Stimulated activated naive CD8-positive, alpha-beta T cell treated with anti-CD3 and anti-CD28 coated beads, Interleukin-15, Interleukin-2, amounts not matched to agents 100 ng/mL and 50 ng/mL, for 24 hours (primary cell): ENCODE measurements around the gene CA6.
"Not testable (repeated sequence)": the region's sequence is repeated elsewhere in the genome, so short reads cannot be mapped to it uniquely, and the experiment has no call there.

ENCODE experiments used
- H3K27ac Mint-ChIP-seq: one replicate; pipeline ENCODE4 v1.8.0; 2021; ENCODE audit warnings: mild to moderate bottlenecking, mixed read lengths
- H3K27me3 Mint-ChIP-seq: one replicate; pipeline ENCODE4 v1.8.0; 2021; ENCODE audit warnings: mixed read lengths
- H3K36me3 Mint-ChIP-seq: one replicate; pipeline ENCODE4 v1.8.0; 2021; ENCODE audit warnings: low read depth, mixed read lengths
- H3K4me1 Mint-ChIP-seq: one replicate; pipeline ENCODE4 v1.8.0; 2021; ENCODE audit warnings: low read depth, mixed read lengths
- H3K4me3 Mint-ChIP-seq: one replicate; pipeline ENCODE4 v1.8.0; 2021; ENCODE audit warnings: mild to moderate bottlenecking, mixed read lengths
- H3K9me3 Mint-ChIP-seq: one replicate; pipeline ENCODE4 v1.8.0; 2021; ENCODE audit warnings: mixed read lengths

Gene CA6

GRCh38 chr1:8945568-8945967 lies at the start of gene CA6:
Gene CA6 (plus strand): TSS chr1:8945868. CDS start chr1:8945887, 19 bp downstream.
- Mint-ChIP-seq H3K4me3 (peak within 1 kb of the TSS; percentile 58), H3K4me1 (peaks cover 82% of the 10 kb centered on the region), H3K9me3 (no peaks in the 10 kb centered on the region), H3K27me3 (no peaks in the 10 kb centered on the region), H3K36me3 (no peaks in the 10 kb centered on the region), H3K27ac (peak within 1 kb of the TSS; percentile 99)

GRCh38 chr1:8896775-8897174 lies 48.9 kb upstream of the CA6 start:
- Mint-ChIP-seq H3K4me1 (peaks cover 44% of the 10 kb centered on the region), H3K36me3 (peaks cover 14% of the 10 kb centered on the region)
- H3K27ac Mint-ChIP-seq, H3K27me3 Mint-ChIP-seq, H3K9me3 Mint-ChIP-seq, H3K4me3 Mint-ChIP-seq: not testable (repeated sequence)

GRCh38 chr1:8897505-8897904 lies 48.2 kb upstream of the CA6 start:
- peaks cover 14% of the 10 kb centered on the region for H3K36me3 Mint-ChIP-seq
- not testable (repeated sequence) for H3K4me3 Mint-ChIP-seq, H3K27ac Mint-ChIP-seq, H3K27me3 Mint-ChIP-seq, H3K9me3 Mint-ChIP-seq
- peaks cover 48% of the 10 kb centered on the region for H3K4me1 Mint-ChIP-seq

GRCh38 chr1:8898418-8898817 lies 47.2 kb upstream of the CA6 start:
- not testable (repeated sequence) for H3K27me3 Mint-ChIP-seq
- Mint-ChIP-seq H3K4me1 (peaks cover 57% of the 10 kb centered on the region), H3K27ac (peak overlapping the region; percentile 97)

GRCh38 chr1:8899046-8899445 lies 46.6 kb upstream of the CA6 start:
- peak overlapping the region; percentile 97 for H3K27ac Mint-ChIP-seq
- peaks cover 57% of the 10 kb centered on the region for H3K4me1 Mint-ChIP-seq
- H3K9me3 Mint-ChIP-seq = peaks cover 5% of the 10 kb centered on the region
- no peaks in the 10 kb centered on the region for H3K27me3 Mint-ChIP-seq
- H3K4me3 Mint-ChIP-seq = no peak overlapping the region
- peaks cover 14% of the 10 kb centered on the region for H3K36me3 Mint-ChIP-seq

More at GRCh38 chr1:8898418-8898817, 47.2 kb upstream of the CA6 start:
- H3K9me3 Mint-ChIP-seq, H3K4me3 Mint-ChIP-seq: not testable (repeated sequence)
- H3K36me3 Mint-ChIP-seq = peaks cover 14% of the 10 kb centered on the region

- not testable (repeated sequence) for H3K9me3 Mint-ChIP-seq, H3K4me3 Mint-ChIP-seq, H3K27me3 Mint-ChIP-seq
- Mint-ChIP-seq H3K36me3 (peaks cover 16% of the 10 kb centered on the region), H3K4me1 (peaks cover 63% of the 10 kb centered on the region), H3K27ac (peak overlapping the region; percentile 97)
These were observed 45.0 kb upstream of the CA6 start for GRCh38 chr1:8900684-8901083.

- H3K4me1 Mint-ChIP-seq = peaks cover 76% of the 10 kb centered on the region
- H3K27me3 Mint-ChIP-seq = no peaks in the 10 kb centered on the region
- peaks cover 24% of the 10 kb centered on the region for H3K36me3 Mint-ChIP-seq
- H3K27ac Mint-ChIP-seq = peak overlapping the region; percentile 72
- H3K9me3 Mint-ChIP-seq = peaks cover 5% of the 10 kb centered on the region
- H3K4me3 Mint-ChIP-seq = no peak overlapping the region
These were observed 42.9 kb upstream of the CA6 start for GRCh38 chr1:8902765-8903164.

- H3K36me3 Mint-ChIP-seq = peaks cover 20% of the 10 kb centered on the region
- peak overlapping the region; percentile 76 for H3K27ac Mint-ChIP-seq
These were observed 42.3 kb upstream of the CA6 start for GRCh38 chr1:8903410-8903809.

GRCh38 chr1:8903908-8904650 lies 41.6 kb upstream of the CA6 start:
- Mint-ChIP-seq H3K27me3 (no peaks in the 10 kb centered on the region), H3K4me3 (no peak overlapping the region), H3K27ac (peak overlapping the region; percentile 40), H3K36me3 (peaks cover 15% of the 10 kb centered on the region), H3K9me3 (no peaks in the 10 kb centered on the region), H3K4me1 (peaks cover 77% of the 10 kb centered on the region)

More at GRCh38 chr1:8903410-8903809, 42.3 kb upstream of the CA6 start:
- Mint-ChIP-seq H3K27me3 (no peaks in the 10 kb centered on the region), H3K9me3 (peaks cover 4% of the 10 kb centered on the region), H3K4me3 (no peak overlapping the region), H3K4me1 (peaks cover 82% of the 10 kb centered on the region)

- no peaks in the 10 kb centered on the region for H3K27me3 Mint-ChIP-seq
- H3K27ac Mint-ChIP-seq = peak overlapping the region; percentile 88
- H3K9me3 Mint-ChIP-seq = no peaks in the 10 kb centered on the region
- peaks cover 66% of the 10 kb centered on the region for H3K4me1 Mint-ChIP-seq
- peak overlapping the region; percentile 22 for H3K4me3 Mint-ChIP-seq
- H3K36me3 Mint-ChIP-seq = peaks cover 15% of the 10 kb centered on the region
These were observed 40.0 kb upstream of the CA6 start for GRCh38 chr1:8905582-8906191.

- Mint-ChIP-seq H3K4me1 (peaks cover 51% of the 10 kb centered on the region), H3K27me3 (no peaks in the 10 kb centered on the region), H3K4me3 (no peak overlapping the region), H3K27ac (peak overlapping the region; percentile 45), H3K36me3 (peaks cover 14% of the 10 kb centered on the region), H3K9me3 (no peaks in the 10 kb centered on the region)
These were observed 37.1 kb upstream of the CA6 start for GRCh38 chr1:8908388-8909151.

- Mint-ChIP-seq H3K9me3 (no peaks in the 10 kb centered on the region), H3K4me3 (no peak overlapping the region), H3K27ac (peak overlapping the region; percentile 50), H3K4me1 (peaks cover 49% of the 10 kb centered on the region), H3K36me3 (peaks cover 19% of the 10 kb centered on the region), H3K27me3 (no peaks in the 10 kb centered on the region)
These were observed 35.3 kb upstream of the CA6 start for GRCh38 chr1:8910331-8910730.

GRCh38 chr1:8910914-8911313 lies 34.8 kb upstream of the CA6 start:
- Mint-ChIP-seq H3K4me1 (peaks cover 49% of the 10 kb centered on the region), H3K27me3 (no peaks in the 10 kb centered on the region), H3K36me3 (peaks cover 19% of the 10 kb centered on the region), H3K27ac (peak overlapping the region; percentile 41), H3K4me3 (no peak overlapping the region), H3K9me3 (no peaks in the 10 kb centered on the region)

- Mint-ChIP-seq H3K27ac (peak overlapping the region; percentile 41), H3K36me3 (peaks cover 21% of the 10 kb centered on the region), H3K4me1 (peaks cover 49% of the 10 kb centered on the region), H3K27me3 (no peaks in the 10 kb centered on the region), H3K4me3 (no peak overlapping the region), H3K9me3 (no peaks in the 10 kb centered on the region)
These were observed 34.0 kb upstream of the CA6 start for GRCh38 chr1:8911416-8912309.
